Cardiac fibroblast (primary cell): Measurements from ENCODE around the gene OR2T34.
"Not testable (repeated sequence)": the region's sequence is repeated elsewhere in the genome, so short reads cannot be mapped to it uniquely, and the experiment has no call there.

Source experiments
- DNase-seq, 2 donors: peaks; one replicate each; pipeline versions ENCODE4 v3.0.0 to v3.0.0-alpha.2; 2010; ENCODE audit warnings: low read depth in 2 of 2
- H3K4me3 ChIP-seq, 2 donors: replicated peaks in 1 of 2; 1 replicate in 1 of 2; 2 replicates in 1 of 2; pipeline ENCODE4 v1.5.1; 2011; ENCODE audit warnings: low read depth in 2 of 2, low read length in 2 of 2, mild to moderate bottlenecking in 2 of 2, moderate library complexity in 1 of 2
- CTCF ChIP-seq: IDR thresholded peaks from one replicate; pipeline ENCODE4 v1.5.1; 2011; ENCODE audit warnings: low read depth, mild to moderate bottlenecking, low read length, inconsistent platforms

The OR2T34 gene

DNA sequence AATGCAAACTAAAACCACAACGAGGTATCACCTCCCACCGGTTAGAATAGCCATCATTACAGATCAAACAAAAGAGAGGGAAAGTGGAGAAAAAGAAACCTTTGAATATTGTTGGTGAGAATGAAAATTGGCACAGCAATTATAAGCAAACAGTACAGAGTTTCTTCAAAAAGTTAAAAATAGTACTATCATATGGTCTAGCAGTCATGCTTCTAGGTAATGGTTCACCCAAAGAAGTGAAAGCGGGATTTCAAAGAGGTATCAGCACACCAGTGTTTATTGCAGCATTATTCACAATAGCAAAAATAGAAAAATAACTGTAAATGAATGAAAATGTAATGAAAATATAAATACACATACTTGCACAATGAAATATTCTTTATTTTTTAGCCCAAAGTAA, 14.8 kb upstream of the OR2T34 start:
- no peak overlapping the region for H3K4me3 ChIP-seq
- no peak for TF ChIP-seq CTCF
- DNase-seq: no peak

GRCh38 chr1:248585266-248585665, 10.7 kb upstream of the OR2T34 start:
- no peak overlapping the region for H3K4me3 ChIP-seq
- TF ChIP-seq CTCF: no peak
- peak in 1 of 2 donors; percentile 24 for DNase-seq

DNA sequence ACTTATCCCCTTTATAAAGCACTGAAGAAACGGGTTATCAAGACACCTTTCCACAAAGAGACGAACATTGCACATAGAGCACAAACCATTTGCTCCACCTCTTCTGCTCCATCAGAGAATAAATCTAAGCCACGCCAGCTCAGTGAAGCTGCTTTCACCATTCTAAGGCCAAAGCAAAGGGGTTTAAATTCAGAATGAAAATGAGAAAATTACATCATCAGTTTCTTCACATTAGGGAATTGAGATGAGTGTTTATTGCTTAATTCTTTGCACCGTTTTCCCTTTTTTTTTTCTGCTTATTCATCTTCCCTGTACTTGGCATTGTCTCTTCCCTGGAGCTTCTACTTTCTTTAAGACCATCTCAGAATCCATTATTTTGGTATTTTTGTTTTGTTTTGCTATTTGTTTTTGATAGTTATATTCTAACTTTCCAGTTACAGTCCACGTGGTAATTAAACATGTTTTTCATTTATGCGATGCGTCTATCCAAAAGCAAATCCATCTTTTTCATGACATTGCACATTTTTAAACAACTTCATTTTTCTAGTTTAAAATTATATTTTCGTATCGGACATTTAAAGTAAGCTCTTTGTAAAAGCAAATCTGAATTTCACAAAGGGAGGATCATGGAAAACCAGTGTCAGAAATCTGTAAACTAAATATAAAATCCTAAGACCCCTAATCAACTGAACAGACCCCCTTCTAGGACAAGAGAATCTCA, 1.9 kb upstream of the OR2T34 start:
- no peak for DNase-seq
- no peak for TF ChIP-seq CTCF
- no peak overlapping the region for H3K4me3 ChIP-seq

DNA sequence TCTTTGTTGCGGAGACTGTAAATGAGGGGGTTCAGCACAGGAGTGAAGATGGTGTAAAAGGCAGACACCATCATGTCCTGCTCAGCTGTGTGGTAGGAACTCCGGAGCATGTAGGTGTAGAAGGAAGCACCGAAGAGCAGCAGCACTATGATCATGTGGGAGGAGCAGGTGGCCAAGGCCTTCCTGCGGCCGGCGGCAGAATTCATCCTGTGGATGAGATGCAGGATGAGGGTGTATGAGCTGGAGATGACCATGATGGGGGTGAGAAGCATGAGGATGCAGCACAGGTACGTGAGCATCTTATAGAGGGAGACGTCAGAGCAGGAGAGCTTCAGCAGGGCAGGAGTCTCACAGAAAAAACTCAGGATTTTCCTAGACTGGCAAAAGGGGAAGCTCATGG, 701 bp downstream of the OR2T34 start:
- DNase-seq: not testable (repeated sequence)

DNA sequence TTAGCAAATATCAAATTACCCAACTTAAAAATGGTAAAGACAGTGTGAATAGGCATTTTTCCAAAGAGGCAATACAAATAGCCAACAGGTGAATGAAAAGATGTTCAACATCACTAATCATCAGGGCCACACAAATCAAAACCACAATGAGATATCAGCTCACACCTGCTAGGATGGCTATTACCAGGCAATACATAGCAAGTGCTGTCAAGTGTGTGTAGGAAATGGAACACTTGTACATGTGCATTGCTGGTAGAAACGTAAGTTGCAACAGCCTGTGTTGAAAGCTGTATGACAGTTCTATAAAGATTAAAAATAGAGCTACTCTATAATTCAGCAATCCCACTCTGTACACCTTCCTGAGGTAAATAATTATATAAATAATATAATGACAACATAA, 2.5 kb downstream of the OR2T34 start:
- H3K4me3 ChIP-seq, DNase-seq: not testable (repeated sequence)

More for the DNA sequence above, 701 bp downstream of the OR2T34 start:
- H3K4me3 ChIP-seq: not testable (repeated sequence)

GRCh38 chr1:248570811-248571210, 3.7 kb downstream of the OR2T34 start:
- H3K4me3 ChIP-seq, DNase-seq: not testable (repeated sequence)

DNA sequence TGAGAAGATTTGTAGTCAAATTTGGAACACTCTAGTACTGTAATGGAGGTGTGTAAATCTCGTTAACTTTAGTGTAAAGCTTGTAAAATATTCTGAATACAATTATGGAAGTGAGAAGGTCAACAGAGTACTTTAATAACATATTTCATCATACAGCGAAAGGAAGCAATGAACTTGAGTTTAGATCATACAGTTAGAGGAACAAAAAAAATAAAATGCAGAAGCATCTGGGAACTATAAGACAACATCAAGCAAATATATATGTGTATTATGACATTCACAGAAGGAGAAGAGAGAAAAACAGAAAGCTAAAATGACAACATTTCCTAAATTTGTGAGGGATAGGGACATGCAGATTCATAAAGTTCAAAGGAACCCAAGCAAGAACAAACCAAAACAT, 5.5 kb downstream of the OR2T34 start:
- not testable (repeated sequence) for DNase-seq, H3K4me3 ChIP-seq

- H3K4me3 ChIP-seq, DNase-seq: not testable (repeated sequence)
These were observed 8.8 kb downstream of the OR2T34 start for GRCh38 chr1:248565530-248566373.

GRCh38 chr1:248562672-248563071, 11.9 kb downstream of the OR2T34 start, which contains the start of gene OR2T29:
OR2T29 (minus strand) TSS chr1:248562772; CDS start chr1:248559491, 3,281 bp downstream.
- H3K4me3 ChIP-seq, DNase-seq: not testable (repeated sequence)

DNA sequence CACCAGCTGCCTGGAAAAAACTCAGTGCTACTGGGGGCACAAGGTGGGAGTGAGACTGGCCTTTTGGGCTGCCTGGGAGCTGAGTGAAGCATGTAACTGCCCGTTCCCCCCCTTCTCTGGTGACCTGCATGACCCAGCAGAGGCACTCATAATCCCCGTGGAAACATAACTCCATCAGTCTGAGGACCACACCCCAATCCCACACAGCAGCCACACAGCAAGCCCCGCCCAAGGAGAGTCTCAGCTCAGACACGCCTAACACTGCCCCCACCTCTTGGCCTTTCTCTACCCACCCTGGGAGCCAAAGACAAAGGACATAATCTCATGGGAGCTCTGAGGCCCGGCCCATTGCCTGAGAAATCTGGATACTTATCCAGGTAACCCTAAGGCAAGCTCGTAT, 23.5 kb downstream of the OR2T34 start:
- not testable (repeated sequence) for H3K4me3 ChIP-seq, DNase-seq

DNA sequence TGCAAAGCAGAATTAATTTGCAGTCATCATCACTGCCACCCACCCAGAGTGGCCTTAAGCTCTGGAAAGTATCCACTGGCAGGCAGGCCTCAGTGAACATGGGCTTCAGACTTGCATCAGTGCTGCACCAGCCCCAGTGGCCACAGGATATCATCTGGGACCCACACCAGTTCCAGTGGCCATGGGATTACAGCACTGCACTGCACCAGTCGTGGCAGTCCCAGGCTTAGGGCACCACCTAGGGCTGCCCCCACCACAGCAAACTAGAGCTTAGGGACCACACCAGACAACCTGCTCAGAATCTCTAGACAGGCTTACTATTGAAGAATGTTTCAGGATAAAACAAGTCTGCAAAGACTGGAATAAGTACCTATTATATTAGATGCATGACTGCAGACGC, 27.2 kb downstream of the OR2T34 start:
- not testable (repeated sequence) for H3K4me3 ChIP-seq, DNase-seq

DNA sequence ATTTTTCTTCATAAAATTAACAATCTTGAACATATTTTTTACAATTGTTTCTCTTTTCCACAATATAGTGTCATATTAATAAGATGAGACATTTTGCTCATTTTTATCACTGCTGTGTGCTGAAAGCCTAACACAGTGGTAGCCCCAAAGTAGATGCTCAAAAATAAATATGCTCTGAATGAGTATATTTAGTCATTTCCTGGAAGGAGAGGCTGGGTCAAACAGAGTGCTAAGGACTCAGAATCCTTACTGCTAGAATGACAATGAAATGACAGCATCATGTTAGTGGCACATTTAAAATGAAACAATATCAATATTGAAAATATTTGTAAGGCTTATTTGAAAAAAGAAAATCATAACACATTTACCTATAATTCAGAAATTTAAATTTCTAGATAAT, 37.1 kb downstream of the OR2T34 start:
- not testable (repeated sequence) for DNase-seq, H3K4me3 ChIP-seq
